Measurements from ENCODE around the gene ITGA11. TPM values are rescaled to one million over a fixed set of nuclear protein-coding genes. Genes with fewer than 3 reads are reported as not detected.

ITGA11 gene
- total and polyA plus RNA-seq, 2 of the 13 experiments (the other 11 are each of a cell fraction or from before 2014, with no cell fraction given), result not detected

- TF ChIP-seq AFF4 (CRISPR knock-in tag; IDR thresholded peaks at IDR 0.05) (no peak), ZNF878 (CRISPR knock-in tag; IDR thresholded peaks at IDR 0.05) (no peak)
These were observed 98.0 kb downstream of the ITGA11 start (continued) for GRCh38 chr15:68333775-68334470.

DNA sequence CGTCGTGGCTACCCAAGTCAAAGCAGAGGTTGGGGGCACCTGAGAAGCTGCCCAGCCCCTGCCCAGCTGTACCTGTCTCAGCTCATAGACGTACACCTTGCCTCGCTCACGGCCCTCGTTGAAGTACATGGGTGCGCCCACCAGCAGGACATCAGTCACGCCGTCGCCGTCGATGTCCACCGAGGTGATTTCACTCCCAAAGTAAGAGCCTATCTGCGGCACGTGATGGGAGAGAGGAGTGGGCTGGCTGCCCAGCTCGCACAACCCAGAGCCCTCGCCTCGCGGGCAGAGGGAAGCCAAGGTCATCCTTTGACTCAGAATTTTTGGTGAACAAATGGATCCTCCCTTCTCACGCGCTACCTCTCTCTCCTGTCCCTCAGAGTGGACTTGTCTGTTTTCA is 99.7 kb downstream of the ITGA11 start:
- H4K20me1 ChIP-seq (ENCODE audit: insufficient read depth, low read length), result no peaks in the 10 kb centered on the region
- ChIA-PET CTCF (ENCODE audit: low intra/inter-chr PET ratio, low total read pairs) (no interaction called here), POLR2A (no interaction called here)
- DNase-seq (ENCODE audit: low spot score) (no peak), FAIRE-seq (no peak), ATAC-seq (no peak)
- no peak overlapping the region for H3K9ac ChIP-seq (ENCODE audit: insufficient read depth, low read depth, low read length)
- H3K9me3 ChIP-seq (ENCODE audit: low read length), result no peaks in the 10 kb centered on the region
- no peaks in the 10 kb centered on the region for H3K79me2 ChIP-seq (ENCODE audit: insufficient read depth, low read length)
- H2AFZ ChIP-seq (ENCODE audit: low read length), result no peak overlapping the region
- in situ Hi-C loops (cut with HindIII; ENCODE audit: extremely low pct_ligation_motif_present, low pct_unique_long_range_greater_than_20kb), result no loop called here
- H3K36me3 ChIP-seq (replicated peaks in 1 of 2; ENCODE audit: control insufficient read depth in 1 of 2, insufficient read depth in 2 of 2, low read length in 2 of 2), result no peaks in the 10 kb centered on the region
- no peak overlapping the region for H3K4me2 ChIP-seq (ENCODE audit: low read depth, low read length)
- no peak overlapping the region for H3K27ac ChIP-seq (ENCODE audit: extremely low read length, insufficient read depth, low read length)
- WGBS (ENCODE audit: low lambda C conversion rate), result 45% methylated on average over 10 of the region's 21 CpGs
- H3K27me3 ChIP-seq (ENCODE audit: control insufficient read depth in 1 of 2, insufficient read depth in 2 of 2, low read length in 2 of 2), result peaks cover 5 to 64% of the 10 kb centered on the region in 2 experiments; a peak in 4 of 5 replicates
- intact Hi-C loops (cut with micrococcal nuclease; ENCODE audit: unreplicated experiment), result no loop called here
- no peaks in the 10 kb centered on the region for H3K4me1 ChIP-seq (ENCODE audit: insufficient read depth, low read length)
- no TSS peak for BruUV-seq (replicated peaks)
- H3K4me3 ChIP-seq (replicated peaks in 1 of 3; ENCODE audit: insufficient read depth in 1 of 3, low read depth in 2 of 3, low read length in 3 of 3), result no peak overlapping the region
- TF ChIP-seq NONO (IDR thresholded peaks at IDR 0.05), result no peak
- TF ChIP-seq NONO (CRISPR knock-in tag; conservative IDR thresholded peaks at IDR 0.05), result no peak
- no peak for TF ChIP-seq RBFOX2 (IDR thresholded peaks at IDR 0.05; ENCODE audit: low read depth, low read length)
- TF ChIP-seq ZSCAN30 (CRISPR knock-in tag; IDR thresholded peaks at IDR 0.05), result no peak
- TF ChIP-seq EZH2 (conservative IDR thresholded peaks at IDR 0.05; ENCODE audit: low read depth, low read length), result no peak
- TF ChIP-seq SNAI1 (CRISPR knock-in tag; IDR thresholded peaks at IDR 0.05; ENCODE audit: borderline replicate concordance), result no peak
- no peak for TF ChIP-seq ZNF441 (CRISPR knock-in tag; IDR thresholded peaks at IDR 0.05; ENCODE audit: borderline replicate concordance)
- no peak for TF ChIP-seq NCOA2 (CRISPR knock-in tag; IDR thresholded peaks at IDR 0.05)
- TF ChIP-seq HDAC2 (CRISPR knock-in tag; IDR thresholded peaks at IDR 0.05), result no peak
- TF ChIP-seq CREB1 (IDR thresholded peaks at IDR 0.05), result no peak
- TF ChIP-seq CREB1 (CRISPR knock-in tag; IDR thresholded peaks at IDR 0.05), result no peak
- no peak for TF ChIP-seq ASH2L (IDR thresholded peaks at IDR 0.05; ENCODE audit: insufficient read length, low read depth, low read length)
- no peak for TF ChIP-seq ZC3H4 (CRISPR knock-in tag; IDR thresholded peaks at IDR 0.05; ENCODE audit: borderline replicate concordance)
- TF ChIP-seq NKX3-1 (CRISPR knock-in tag; IDR thresholded peaks at IDR 0.05), result no peak
- TF ChIP-seq ZBTB34 (CRISPR knock-in tag; IDR thresholded peaks at IDR 0.05), result no peak
- TF ChIP-seq, protein P1, sequence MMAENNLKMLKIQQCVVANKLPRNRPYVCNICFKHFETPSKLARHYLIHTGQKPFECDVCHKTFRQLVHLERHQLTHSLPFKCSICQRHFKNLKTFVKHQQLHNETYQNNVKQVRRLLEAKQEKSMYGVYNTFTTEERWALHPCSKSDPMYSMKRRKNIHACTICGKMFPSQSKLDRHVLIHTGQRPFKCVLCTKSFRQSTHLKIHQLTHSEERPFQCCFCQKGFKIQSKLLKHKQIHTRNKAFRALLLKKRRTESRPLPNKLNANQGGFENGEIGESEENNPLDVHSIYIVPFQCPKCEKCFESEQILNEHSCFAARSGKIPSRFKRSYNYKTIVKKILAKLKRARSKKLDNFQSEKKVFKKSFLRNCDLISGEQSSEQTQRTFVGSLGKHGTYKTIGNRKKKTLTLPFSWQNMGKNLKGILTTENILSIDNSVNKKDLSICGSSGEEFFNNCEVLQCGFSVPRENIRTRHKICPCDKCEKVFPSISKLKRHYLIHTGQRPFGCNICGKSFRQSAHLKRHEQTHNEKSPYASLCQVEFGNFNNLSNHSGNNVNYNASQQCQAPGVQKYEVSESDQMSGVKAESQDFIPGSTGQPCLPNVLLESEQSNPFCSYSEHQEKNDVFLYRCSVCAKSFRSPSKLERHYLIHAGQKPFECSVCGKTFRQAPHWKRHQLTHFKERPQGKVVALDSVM (CRISPR knock-in tag; IDR thresholded peaks at IDR 0.05), result no peak
